ENCODE measurements around the gene FBXO9.

Gene FBXO9

DNA sequence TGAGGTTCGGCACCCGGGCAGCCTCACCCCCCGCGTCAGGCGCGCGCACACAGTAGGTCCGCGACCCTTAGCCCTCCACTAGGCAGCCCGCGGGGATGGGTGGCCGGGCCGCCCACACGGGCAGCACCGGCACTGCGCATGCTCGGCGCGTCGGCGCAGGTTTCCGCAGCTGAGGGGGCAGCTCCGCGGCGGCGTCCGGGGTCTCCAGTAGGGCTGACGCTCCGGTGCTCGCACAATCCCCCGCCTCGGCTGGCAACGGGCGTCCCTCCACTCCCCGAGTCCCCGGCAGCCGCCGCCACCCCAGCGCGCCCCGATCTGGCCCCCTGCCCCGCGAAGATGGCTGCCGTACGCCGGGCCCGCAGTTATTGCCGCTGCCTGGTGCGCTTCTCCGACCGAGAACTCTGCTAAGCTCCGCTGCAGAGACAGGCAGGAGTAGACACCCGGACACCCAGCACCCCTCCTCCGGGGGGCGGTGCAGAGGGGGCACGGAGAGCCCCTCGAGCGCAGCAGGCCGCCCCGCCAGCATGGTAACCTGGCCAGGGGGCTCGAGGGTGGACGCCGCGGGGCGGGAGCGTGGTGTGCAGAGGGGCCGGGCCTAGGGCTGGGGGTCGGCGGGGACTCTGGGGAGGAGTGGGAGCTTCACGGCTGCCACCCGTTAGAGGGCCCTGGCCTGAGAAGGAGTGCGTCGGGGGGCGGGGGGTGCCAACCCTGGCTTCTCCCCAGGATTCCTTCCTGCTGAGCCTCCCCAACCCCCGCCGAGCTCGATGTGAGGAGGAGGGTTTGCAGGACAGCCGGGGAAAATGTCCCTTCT lies at the start of gene FBXO9:
FBXO9 (plus strand) TSS at position 139 of the 811 bp plus-strand sequence; CDS start at position 525, 386 bp downstream.
- Histone ChIP-seq H3K9me3 (ENCODE audit: control insufficient read depth in 2 of 2, low read length in 2 of 2) (no peaks in the 10 kb centered on the region), H3K4me3 (ENCODE audit: low read length in 2 of 2) (peak within 1 kb of the TSS; percentile 73 to 92), H3K9ac (ENCODE audit: low read depth in 1 of 2, low read length in 2 of 2) (peak within 1 kb of the TSS; percentile 81 to 94), H3K27ac (ENCODE audit: low read depth in 2 of 2, low read length in 2 of 2) (peak within 1 kb of the TSS; percentile 81 to 86), H3K36me3 (ENCODE audit: control insufficient read depth in 2 of 2, insufficient read depth in 2 of 2, low read length in 2 of 2) (peaks cover 0 to 2% of the 10 kb centered on the region in 2 donors), H3K4me1 (ENCODE audit: control insufficient read depth in 2 of 2, insufficient read depth in 2 of 2, low read length in 2 of 2) (peaks cover 13 to 26% of the 10 kb centered on the region in 2 donors), H3K27me3 (ENCODE audit: control insufficient read depth in 2 of 2, insufficient read depth in 2 of 2, low read length in 2 of 2) (no peaks in the 10 kb centered on the region)

DNA sequence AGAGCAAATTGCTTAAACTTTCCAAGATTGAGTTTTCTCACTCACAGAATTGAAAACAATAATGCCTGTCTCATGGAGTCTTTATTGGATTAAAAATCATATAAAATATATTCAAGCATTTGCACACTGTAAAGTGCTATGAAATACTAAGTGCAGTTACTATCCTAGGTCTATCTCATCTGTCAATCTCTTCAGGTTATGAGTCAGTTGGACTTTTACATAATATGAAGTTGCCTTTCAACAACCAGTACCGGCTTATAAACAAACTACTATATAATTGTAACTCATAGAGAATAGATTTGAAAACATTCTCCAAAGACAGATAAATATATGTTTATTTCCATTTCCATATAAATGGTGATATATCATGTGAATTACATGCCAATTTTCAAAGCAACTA lies 49.7 kb upstream of the FBXO9 start:
- Histone ChIP-seq H3K27ac (ENCODE audit: low read depth in 2 of 2, low read length in 2 of 2) (no peak overlapping the region), H3K36me3 (ENCODE audit: control insufficient read depth in 2 of 2, insufficient read depth in 2 of 2, low read length in 2 of 2) (peaks cover 46 to 57% of the 10 kb centered on the region in 2 donors), H3K4me1 (ENCODE audit: control insufficient read depth in 2 of 2, insufficient read depth in 2 of 2, low read length in 2 of 2) (peaks cover 0 to 3% of the 10 kb centered on the region in 2 donors), H3K4me3 (ENCODE audit: low read length in 2 of 2) (no peak overlapping the region), H3K9ac (ENCODE audit: low read depth in 1 of 2, low read length in 2 of 2) (no peak overlapping the region), H3K9me3 (ENCODE audit: control insufficient read depth in 2 of 2, low read length in 2 of 2) (no peaks in the 10 kb centered on the region), H3K27me3 (ENCODE audit: control insufficient read depth in 2 of 2, insufficient read depth in 2 of 2, low read length in 2 of 2) (no peaks in the 10 kb centered on the region)

- Histone ChIP-seq H3K9me3 (ENCODE audit: control insufficient read depth in 2 of 2, low read length in 2 of 2) (no peaks in the 10 kb centered on the region), H3K4me1 (ENCODE audit: control insufficient read depth in 2 of 2, insufficient read depth in 2 of 2, low read length in 2 of 2) (peaks cover 0 to 3% of the 10 kb centered on the region in 2 donors), H3K27ac (ENCODE audit: low read depth in 2 of 2, low read length in 2 of 2) (no peak overlapping the region), H3K27me3 (ENCODE audit: control insufficient read depth in 2 of 2, insufficient read depth in 2 of 2, low read length in 2 of 2) (no peaks in the 10 kb centered on the region), H3K36me3 (ENCODE audit: control insufficient read depth in 2 of 2, insufficient read depth in 2 of 2, low read length in 2 of 2) (peaks cover 23 to 34% of the 10 kb centered on the region in 2 donors), H3K4me3 (ENCODE audit: low read length in 2 of 2) (no peak overlapping the region), H3K9ac (ENCODE audit: low read depth in 1 of 2, low read length in 2 of 2) (no peak overlapping the region)
Measured at GRCh38 chr6:53018446-53018845, 46.8 kb upstream of the FBXO9 start.

- Histone ChIP-seq H3K36me3 (ENCODE audit: control insufficient read depth in 2 of 2, insufficient read depth in 2 of 2, low read length in 2 of 2) (peaks cover 24 to 32% of the 10 kb centered on the region in 2 donors), H3K9ac (ENCODE audit: low read depth in 1 of 2, low read length in 2 of 2) (no peak overlapping the region), H3K4me1 (ENCODE audit: control insufficient read depth in 2 of 2, insufficient read depth in 2 of 2, low read length in 2 of 2) (no peaks in the 10 kb centered on the region), H3K27ac (ENCODE audit: low read depth in 2 of 2, low read length in 2 of 2) (no peak overlapping the region), H3K4me3 (ENCODE audit: low read length in 2 of 2) (no peak overlapping the region), H3K9me3 (ENCODE audit: control insufficient read depth in 2 of 2, low read length in 2 of 2) (no peaks in the 10 kb centered on the region), H3K27me3 (ENCODE audit: control insufficient read depth in 2 of 2, insufficient read depth in 2 of 2, low read length in 2 of 2) (no peaks in the 10 kb centered on the region)
Measured at GRCh38 chr6:53020005-53020744, 45.0 kb upstream of the FBXO9 start.

DNA sequence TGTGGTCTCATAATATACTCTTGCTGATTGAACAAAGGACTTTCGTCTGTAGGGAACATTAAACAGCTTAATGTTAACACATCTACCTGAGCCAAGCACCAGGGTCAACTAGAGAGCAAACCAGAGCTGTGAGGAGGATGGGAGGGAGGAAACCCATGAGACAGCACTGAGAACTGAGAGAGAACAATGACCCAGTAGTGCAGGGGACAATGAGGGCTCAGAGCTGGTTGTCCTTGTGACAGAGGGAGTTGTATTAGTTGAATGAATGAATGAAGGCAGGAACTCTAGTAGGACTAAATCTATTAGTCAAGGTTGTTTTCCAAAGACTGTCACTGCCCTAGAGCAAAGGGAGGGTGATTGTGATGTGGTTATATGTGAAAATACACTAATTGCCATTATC lies 41.9 kb upstream of the FBXO9 start:
- Histone ChIP-seq H3K27ac (ENCODE audit: low read depth in 2 of 2, low read length in 2 of 2) (no peak overlapping the region), H3K27me3 (ENCODE audit: control insufficient read depth in 2 of 2, insufficient read depth in 2 of 2, low read length in 2 of 2) (no peaks in the 10 kb centered on the region), H3K9me3 (ENCODE audit: control insufficient read depth in 2 of 2, low read length in 2 of 2) (no peaks in the 10 kb centered on the region), H3K4me3 (ENCODE audit: low read length in 2 of 2) (no peak overlapping the region), H3K4me1 (ENCODE audit: control insufficient read depth in 2 of 2, insufficient read depth in 2 of 2, low read length in 2 of 2) (no peaks in the 10 kb centered on the region), H3K36me3 (ENCODE audit: control insufficient read depth in 2 of 2, insufficient read depth in 2 of 2, low read length in 2 of 2) (peaks cover 21 to 22% of the 10 kb centered on the region in 2 donors), H3K9ac (ENCODE audit: low read depth in 1 of 2, low read length in 2 of 2) (no peak overlapping the region)

- H3K27ac ChIP-seq (ENCODE audit: low read depth in 2 of 2, low read length in 2 of 2) = no peak overlapping the region
- H3K4me1 ChIP-seq (ENCODE audit: control insufficient read depth in 2 of 2, insufficient read depth in 2 of 2, low read length in 2 of 2) = no peaks in the 10 kb centered on the region
- H3K27me3 ChIP-seq (ENCODE audit: control insufficient read depth in 2 of 2, insufficient read depth in 2 of 2, low read length in 2 of 2) = no peaks in the 10 kb centered on the region
- no peak overlapping the region for H3K4me3 ChIP-seq (ENCODE audit: low read length in 2 of 2)
- H3K9me3 ChIP-seq (ENCODE audit: control insufficient read depth in 2 of 2, low read length in 2 of 2) = no peaks in the 10 kb centered on the region
- H3K9ac ChIP-seq (ENCODE audit: low read depth in 1 of 2, low read length in 2 of 2) = no peak overlapping the region
- peaks cover 37 to 45% of the 10 kb centered on the region in 2 donors for H3K36me3 ChIP-seq (ENCODE audit: control insufficient read depth in 2 of 2, insufficient read depth in 2 of 2, low read length in 2 of 2)
Measured at GRCh38 chr6:53026526-53026925, 38.7 kb upstream of the FBXO9 start.

GRCh38 chr6:53027131-53027718 lies 38.0 kb upstream of the FBXO9 start:
- Histone ChIP-seq H3K9me3 (ENCODE audit: control insufficient read depth in 2 of 2, low read length in 2 of 2) (no peaks in the 10 kb centered on the region), H3K4me1 (ENCODE audit: control insufficient read depth in 2 of 2, insufficient read depth in 2 of 2, low read length in 2 of 2) (no peaks in the 10 kb centered on the region), H3K36me3 (ENCODE audit: control insufficient read depth in 2 of 2, insufficient read depth in 2 of 2, low read length in 2 of 2) (peaks cover 43 to 47% of the 10 kb centered on the region in 2 donors)

GRCh38 chr6:53028467-53028866 lies 36.7 kb upstream of the FBXO9 start:
- H3K27me3 ChIP-seq (ENCODE audit: control insufficient read depth in 2 of 2, insufficient read depth in 2 of 2, low read length in 2 of 2) = no peaks in the 10 kb centered on the region
- H3K4me3 ChIP-seq (ENCODE audit: low read length in 2 of 2) = no peak overlapping the region
- peaks cover 50 to 54% of the 10 kb centered on the region in 2 donors for H3K36me3 ChIP-seq (ENCODE audit: control insufficient read depth in 2 of 2, insufficient read depth in 2 of 2, low read length in 2 of 2)
- no peak overlapping the region for H3K9ac ChIP-seq (ENCODE audit: low read depth in 1 of 2, low read length in 2 of 2)
- H3K27ac ChIP-seq (ENCODE audit: low read depth in 2 of 2, low read length in 2 of 2) = no peak overlapping the region
- no peaks in the 10 kb centered on the region for H3K4me1 ChIP-seq (ENCODE audit: control insufficient read depth in 2 of 2, insufficient read depth in 2 of 2, low read length in 2 of 2)
- H3K9me3 ChIP-seq (ENCODE audit: control insufficient read depth in 2 of 2, low read length in 2 of 2) = no peaks in the 10 kb centered on the region

More at GRCh38 chr6:53027131-53027718, 38.0 kb upstream of the FBXO9 start:
- no peak overlapping the region for H3K9ac ChIP-seq (ENCODE audit: low read depth in 1 of 2, low read length in 2 of 2)
- no peak overlapping the region for H3K27ac ChIP-seq (ENCODE audit: low read depth in 2 of 2, low read length in 2 of 2)
- H3K27me3 ChIP-seq (ENCODE audit: control insufficient read depth in 2 of 2, insufficient read depth in 2 of 2, low read length in 2 of 2) = no peaks in the 10 kb centered on the region
- H3K4me3 ChIP-seq (ENCODE audit: low read length in 2 of 2) = no peak overlapping the region

- Histone ChIP-seq H3K4me3 (ENCODE audit: low read length in 2 of 2) (no peak overlapping the region), H3K27me3 (ENCODE audit: control insufficient read depth in 2 of 2, insufficient read depth in 2 of 2, low read length in 2 of 2) (no peaks in the 10 kb centered on the region), H3K36me3 (ENCODE audit: control insufficient read depth in 2 of 2, insufficient read depth in 2 of 2, low read length in 2 of 2) (peaks cover 51 to 57% of the 10 kb centered on the region in 2 donors), H3K27ac (ENCODE audit: low read depth in 2 of 2, low read length in 2 of 2) (no peak overlapping the region), H3K4me1 (ENCODE audit: control insufficient read depth in 2 of 2, insufficient read depth in 2 of 2, low read length in 2 of 2) (no peaks in the 10 kb centered on the region), H3K9me3 (ENCODE audit: control insufficient read depth in 2 of 2, low read length in 2 of 2) (no peaks in the 10 kb centered on the region), H3K9ac (ENCODE audit: low read depth in 1 of 2, low read length in 2 of 2) (no peak overlapping the region)
Measured at GRCh38 chr6:53029257-53029656, 35.9 kb upstream of the FBXO9 start.

DNA sequence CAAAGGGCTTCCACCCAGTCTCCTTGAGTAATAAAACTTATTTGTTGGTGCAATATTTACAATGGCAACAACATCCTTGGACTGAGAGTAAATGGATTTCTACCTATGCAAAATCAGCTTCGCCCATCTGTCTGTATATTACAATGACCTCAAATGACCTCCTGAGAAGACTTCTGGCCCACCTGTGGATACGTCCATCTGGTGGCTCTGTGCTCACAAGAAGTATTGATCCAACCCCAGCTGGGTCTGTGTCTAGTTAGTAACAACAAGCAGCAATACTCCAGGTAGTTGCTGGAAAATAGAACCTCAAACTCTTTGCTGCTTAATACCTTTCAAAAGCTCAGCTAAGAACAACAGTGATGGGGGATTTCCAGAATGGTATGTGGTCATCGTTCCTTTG lies 35.4 kb upstream of the FBXO9 start:
- H3K36me3 ChIP-seq (ENCODE audit: control insufficient read depth in 2 of 2, insufficient read depth in 2 of 2, low read length in 2 of 2) = peaks cover 51 to 59% of the 10 kb centered on the region in 2 donors
- no peaks in the 10 kb centered on the region for H3K4me1 ChIP-seq (ENCODE audit: control insufficient read depth in 2 of 2, insufficient read depth in 2 of 2, low read length in 2 of 2)
- no peaks in the 10 kb centered on the region for H3K9me3 ChIP-seq (ENCODE audit: control insufficient read depth in 2 of 2, low read length in 2 of 2)
- H3K27me3 ChIP-seq (ENCODE audit: control insufficient read depth in 2 of 2, insufficient read depth in 2 of 2, low read length in 2 of 2) = no peaks in the 10 kb centered on the region
- no peak overlapping the region for H3K27ac ChIP-seq (ENCODE audit: low read depth in 2 of 2, low read length in 2 of 2)
- H3K9ac ChIP-seq (ENCODE audit: low read depth in 1 of 2, low read length in 2 of 2) = no peak overlapping the region
- no peak overlapping the region for H3K4me3 ChIP-seq (ENCODE audit: low read length in 2 of 2)

All from mucosa of rectum (tissue), 2 donors.